Activated CD8-positive, alpha-beta memory T cell treated with anti-CD3 and anti-CD28 coated beads, Interleukin-2, amount 10 ng/mL, durations not matched to agents 7 days and 5 days (primary cell): Measurements from ENCODE around the gene RHCE. TPM values are rescaled to one million over a fixed set of nuclear protein-coding genes. Genes with fewer than 3 reads are reported as not detected.
A peak's percentile ranks its signal among the peaks of the same experiment; 100 is the strongest.
"Not testable (repeated sequence)": the region's sequence is repeated elsewhere in the genome, so short reads cannot be mapped to it uniquely, and the experiment has no call there.

Experiments used
- ATAC-seq: fragments of 150-1000 bp; cut with Tn5 transposase; one replicate; pipeline ENCODE4 v1.10.0; 2021; ENCODE audit warnings: moderate library complexity
- CTCF ChIA-PET: fragments of 350-600 bp; sonication (Branson Sonifier 250); formaldehyde crosslinking; loops from one replicate; lab custom pipeline; 2021; ENCODE audit warnings: antibody characterized with exemption; lab: Charles Lee
- DNase-seq: peaks from one replicate; pipeline ENCODE4 v3.0.0-alpha.2; 2020
- H3K27ac Mint-ChIP-seq: one replicate; pipeline ENCODE4 v1.8.0; 2021; ENCODE audit warnings: mild to moderate bottlenecking, mixed read lengths
- H3K27me3 Mint-ChIP-seq: one replicate; pipeline ENCODE4 v1.8.0; 2021; ENCODE audit warnings: mixed read lengths
- H3K36me3 Mint-ChIP-seq: one replicate; pipeline ENCODE4 v1.8.0; 2021; ENCODE audit warnings: mild to moderate bottlenecking, mixed read lengths
- H3K4me1 Mint-ChIP-seq: one replicate; pipeline ENCODE4 v1.8.0; 2021; ENCODE audit warnings: mixed read lengths
- H3K4me3 Mint-ChIP-seq: one replicate; pipeline ENCODE4 v1.8.0; 2021; ENCODE audit warnings: mild to moderate bottlenecking, moderate library complexity, mixed read lengths
- H3K9me3 Mint-ChIP-seq: one replicate; pipeline ENCODE4 v1.8.0; 2022; ENCODE audit warnings: low read depth, mixed read lengths
- total RNA-seq, 2 experiments: library from RNA; stranded (reverse); gene quantifications; one replicate each; pipeline ENCODE4 v1.2.3, GENCODE V29; 2021

The RHCE gene
- total RNA-seq, 2 experiments from 2014 or later = not detected

- CTCF ChIA-PET, H3K27ac Mint-ChIP-seq, H3K4me1 Mint-ChIP-seq, H3K4me3 Mint-ChIP-seq, DNase-seq, H3K9me3 Mint-ChIP-seq, ATAC-seq, H3K27me3 Mint-ChIP-seq, H3K36me3 Mint-ChIP-seq: not testable (repeated sequence)
These were observed 48.9 kb downstream of the RHCE start for GRCh38 chr1:25371757-25372156.

- not testable (repeated sequence) for ATAC-seq, H3K27ac Mint-ChIP-seq, H3K27me3 Mint-ChIP-seq, DNase-seq, H3K4me1 Mint-ChIP-seq, H3K9me3 Mint-ChIP-seq, H3K4me3 Mint-ChIP-seq, H3K36me3 Mint-ChIP-seq
- CTCF ChIA-PET = interaction anchor here (0.9 kb wide), 1 partner anchor 11 kb away, joined by 3 read pairs; no protein-coding TSS in a partner anchor
These were observed 50.8 kb downstream of the RHCE start for GRCh38 chr1:25369691-25370271.

- H3K4me3 Mint-ChIP-seq = no peak overlapping the region
- CTCF ChIA-PET = interaction anchor here (0.9 kb wide), 1 partner anchor 10 kb away, joined by 3 read pairs; no protein-coding TSS in a partner anchor
- no peaks in the 10 kb centered on the region for H3K4me1 Mint-ChIP-seq
- H3K9me3 Mint-ChIP-seq = no peaks in the 10 kb centered on the region
- DNase-seq (no peak), ATAC-seq (no peak)
- H3K27me3 Mint-ChIP-seq = no peaks in the 10 kb centered on the region
- no peaks in the 10 kb centered on the region for H3K36me3 Mint-ChIP-seq
- H3K27ac Mint-ChIP-seq = no peak overlapping the region
These were observed 51.4 kb downstream of the RHCE start for GRCh38 chr1:25369241-25369640.

GRCh38 chr1:25362634-25363559 lies 57.7 kb downstream of the RHCE start:
- H3K4me3 Mint-ChIP-seq, H3K27ac Mint-ChIP-seq, CTCF ChIA-PET, H3K9me3 Mint-ChIP-seq, DNase-seq, H3K27me3 Mint-ChIP-seq: not testable (repeated sequence)
- ATAC-seq = peak; percentile 86
- peaks cover 28% of the 10 kb centered on the region for H3K36me3 Mint-ChIP-seq
- peaks cover 21% of the 10 kb centered on the region for H3K4me1 Mint-ChIP-seq

- H3K27me3 Mint-ChIP-seq = no peaks in the 10 kb centered on the region
- H3K4me3 Mint-ChIP-seq = no peak overlapping the region
- no peaks in the 10 kb centered on the region for H3K9me3 Mint-ChIP-seq
- peaks cover 36% of the 10 kb centered on the region for H3K36me3 Mint-ChIP-seq
- CTCF ChIA-PET = no interaction called here
- H3K4me1 Mint-ChIP-seq = peaks cover 29% of the 10 kb centered on the region
- DNase-seq = no peak
- ATAC-seq = no peak
- no peak overlapping the region for H3K27ac Mint-ChIP-seq
These were observed 58.7 kb downstream of the RHCE start for GRCh38 chr1:25361901-25362300.

- ATAC-seq = no peak
- CTCF ChIA-PET = no interaction called here
These were observed 59.7 kb downstream of the RHCE start for GRCh38 chr1:25360596-25361581.

GRCh38 chr1:25356848-25357247 lies 63.8 kb downstream of the RHCE start:
- Mint-ChIP-seq H3K9me3 (no peaks in the 10 kb centered on the region), H3K36me3 (peaks cover 57% of the 10 kb centered on the region), H3K27ac (peak overlapping the region; percentile 80), H3K4me1 (peaks cover 42% of the 10 kb centered on the region), H3K27me3 (no peaks in the 10 kb centered on the region), H3K4me3 (peak overlapping the region; percentile 11)
- ATAC-seq (no peak), DNase-seq (no peak)
- CTCF ChIA-PET = interaction anchor here (0.6 kb wide), 1 partner anchor 14 kb away, joined by 3 read pairs; no protein-coding TSS in a partner anchor

More at GRCh38 chr1:25360596-25361581, 59.7 kb downstream of the RHCE start:
- Mint-ChIP-seq H3K27me3 (no peaks in the 10 kb centered on the region), H3K27ac (no peak overlapping the region), H3K9me3 (no peaks in the 10 kb centered on the region), H3K4me3 (no peak overlapping the region), H3K36me3 (peaks cover 42% of the 10 kb centered on the region), H3K4me1 (peaks cover 38% of the 10 kb centered on the region)
- DNase-seq = no peak

GRCh38 chr1:25356441-25356840 lies 64.2 kb downstream of the RHCE start:
- Mint-ChIP-seq H3K4me3 (peak overlapping the region; percentile 1), H3K36me3 (peaks cover 56% of the 10 kb centered on the region), H3K9me3 (no peaks in the 10 kb centered on the region), H3K27me3 (no peaks in the 10 kb centered on the region), H3K27ac (peak overlapping the region; percentile 69), H3K4me1 (peaks cover 38% of the 10 kb centered on the region)
- CTCF ChIA-PET = interaction anchor here (0.6 kb wide), 1 partner anchor 13 kb away, joined by 3 read pairs; no protein-coding TSS in a partner anchor
- DNase-seq (no peak), ATAC-seq (no peak)

- peak overlapping the region; percentile 1 for H3K4me3 Mint-ChIP-seq
- CTCF ChIA-PET = no interaction called here
- H3K4me1 Mint-ChIP-seq = peaks cover 34% of the 10 kb centered on the region
- peak overlapping the region; percentile 69 for H3K27ac Mint-ChIP-seq
- H3K27me3 Mint-ChIP-seq = no peaks in the 10 kb centered on the region
- peaks cover 52% of the 10 kb centered on the region for H3K36me3 Mint-ChIP-seq
- peak; percentile 40 for ATAC-seq
- H3K9me3 Mint-ChIP-seq = no peaks in the 10 kb centered on the region
- DNase-seq = no peak
These were observed 64.7 kb downstream of the RHCE start for GRCh38 chr1:25355841-25356395.

GRCh38 chr1:25349606-25350005 lies 71.0 kb downstream of the RHCE start:
- CTCF ChIA-PET = no interaction called here
- H3K9me3 Mint-ChIP-seq = no peaks in the 10 kb centered on the region
- H3K27me3 Mint-ChIP-seq = no peaks in the 10 kb centered on the region
- DNase-seq = no peak
- no peak overlapping the region for H3K27ac Mint-ChIP-seq
- ATAC-seq = no peak
- no peak overlapping the region for H3K4me3 Mint-ChIP-seq
- H3K36me3 Mint-ChIP-seq = peaks cover 37% of the 10 kb centered on the region
- peaks cover 5% of the 10 kb centered on the region for H3K4me1 Mint-ChIP-seq

- no peaks in the 10 kb centered on the region for H3K27me3 Mint-ChIP-seq
- H3K36me3 Mint-ChIP-seq = peaks cover 42% of the 10 kb centered on the region
- H3K4me3 Mint-ChIP-seq = no peak overlapping the region
- no peaks in the 10 kb centered on the region for H3K9me3 Mint-ChIP-seq
- no peak for ATAC-seq
- DNase-seq = no peak
- CTCF ChIA-PET = no interaction called here
- no peak overlapping the region for H3K27ac Mint-ChIP-seq
- peaks cover 11% of the 10 kb centered on the region for H3K4me1 Mint-ChIP-seq
These were observed 73.1 kb downstream of the RHCE start for GRCh38 chr1:25347556-25347955.

GRCh38 chr1:25343872-25344271 lies 76.8 kb downstream of the RHCE start:
- no peak for DNase-seq

More at GRCh38 chr1:25343872-25344271, 76.8 kb downstream of the RHCE start:
- Mint-ChIP-seq H3K27ac (no peak overlapping the region), H3K4me3 (no peak overlapping the region), H3K9me3 (no peaks in the 10 kb centered on the region), H3K4me1 (peaks cover 31% of the 10 kb centered on the region), H3K36me3 (peaks cover 39% of the 10 kb centered on the region), H3K27me3 (no peaks in the 10 kb centered on the region)
- CTCF ChIA-PET = no interaction called here
- ATAC-seq = no peak
